Astrocyte (in vitro differentiated cells and primary cell): ENCODE data around the gene ETV5. TPM values are rescaled to one million over a fixed set of nuclear protein-coding genes. Genes with fewer than 3 reads are reported as not detected.

Source experiments
- DNase-seq: peaks from one replicate; pipeline ENCODE4 v3.0.0-alpha.2; 2010; ENCODE audit warnings: low read depth
- FAIRE-seq: peaks from 2 replicates; lab custom pipeline; 2011; peaks lifted over from hg19 to GRCh38; lab: Jason Lieb, UNC
- H2AFZ ChIP-seq: 2 replicates; pipeline ENCODE4 v1.6.0; 2012; ENCODE audit warnings: low read depth, low read length, inconsistent platforms
- H3K27ac ChIP-seq: 2 replicates; pipeline ENCODE4 v1.5.1; 2011; ENCODE audit warnings: low read depth, low read length, inconsistent platforms
- H3K27me3 ChIP-seq: 2 replicates; pipeline ENCODE4 v1.6.0; 2011; ENCODE audit warnings: low read length, inconsistent platforms; ENCODE audit not compliant: insufficient read depth
- H3K36me3 ChIP-seq: 2 replicates; pipeline ENCODE4 v1.5.1; 2011; ENCODE audit warnings: low read length, inconsistent platforms; ENCODE audit not compliant: insufficient read depth
- H3K4me1 ChIP-seq: 2 replicates; pipeline ENCODE4 v1.5.1; 2011; ENCODE audit warnings: low read length, inconsistent platforms; ENCODE audit not compliant: insufficient read depth
- H3K4me2 ChIP-seq: 2 replicates; pipeline ENCODE4 v1.6.0; 2012; ENCODE audit warnings: low read length, inconsistent platforms
- H3K4me3 ChIP-seq: 2 replicates; pipeline ENCODE4 v1.5.1; 2011; ENCODE audit warnings: low read depth, mild to moderate bottlenecking, low read length, inconsistent platforms; ENCODE audit not compliant: insufficient read depth
- H3K79me2 ChIP-seq: 2 replicates; pipeline ENCODE4 v1.6.0; 2012; ENCODE audit warnings: mild to moderate bottlenecking, low read length, inconsistent platforms; ENCODE audit not compliant: insufficient read depth
- H3K9ac ChIP-seq: 2 replicates; pipeline ENCODE4 v1.6.0; 2012; ENCODE audit warnings: mild to moderate bottlenecking, low read length, inconsistent platforms
- H3K9me3 ChIP-seq: 2 replicates; pipeline ENCODE4 v1.5.1; 2012; ENCODE audit warnings: low read depth, mild to moderate bottlenecking, low read length, inconsistent platforms; ENCODE audit not compliant: insufficient read depth
- H4K20me1 ChIP-seq: 2 replicates; pipeline ENCODE4 v1.6.0; 2012; ENCODE audit warnings: low read length, inconsistent platforms; ENCODE audit not compliant: insufficient read depth
- H3K27ac Mint-ChIP-seq: one replicate; pipeline ENCODE4 v1.8.0; 2021; ENCODE audit warnings: mild to moderate bottlenecking, mixed read lengths; ENCODE audit not compliant: unreplicated experiment
- H3K27me3 Mint-ChIP-seq: one replicate; pipeline ENCODE4 v1.8.0; 2021; ENCODE audit warnings: low read depth, mixed read lengths; ENCODE audit not compliant: unreplicated experiment
- H3K36me3 Mint-ChIP-seq: one replicate; pipeline ENCODE4 v1.8.0; 2021; ENCODE audit warnings: low read depth, mixed read lengths; ENCODE audit not compliant: unreplicated experiment
- H3K4me1 Mint-ChIP-seq: one replicate; pipeline ENCODE4 v1.8.0; 2021; ENCODE audit warnings: low read depth, mixed read lengths; ENCODE audit not compliant: unreplicated experiment
- H3K4me3 Mint-ChIP-seq: one replicate; pipeline ENCODE4 v1.8.0; 2021; ENCODE audit warnings: mild to moderate bottlenecking, moderate library complexity, mixed read lengths; ENCODE audit not compliant: unreplicated experiment
- H3K9me3 Mint-ChIP-seq: one replicate; pipeline ENCODE4 v1.8.0; 2021; ENCODE audit warnings: mild to moderate bottlenecking, mixed read lengths; ENCODE audit not compliant: unreplicated experiment
- EZH2 ChIP-seq: IDR thresholded peaks from 2 replicates; pipeline ENCODE4 v1.6.1; 2012; ENCODE audit warnings: mild to moderate bottlenecking, low read length, inconsistent platforms; ENCODE audit not compliant: insufficient read depth
- total RNA-seq: library from RNA; stranded (reverse); gene quantifications from 2 replicates; pipeline ENCODE4 v1.2.1, GENCODE V29; 2021
- TF ChIP-seq, protein P1 (sequence below): IDR thresholded peaks from 2 replicates; pipeline ENCODE4 v1.5.1; 2011; ENCODE audit warnings: low read depth, mild to moderate bottlenecking, inconsistent platforms, low read length, moderate library complexity; ENCODE audit not compliant: insufficient read depth

Gene ETV5
- total RNA-seq, 1 donor from 2014 or later, result 55.3 TPM

DNA sequence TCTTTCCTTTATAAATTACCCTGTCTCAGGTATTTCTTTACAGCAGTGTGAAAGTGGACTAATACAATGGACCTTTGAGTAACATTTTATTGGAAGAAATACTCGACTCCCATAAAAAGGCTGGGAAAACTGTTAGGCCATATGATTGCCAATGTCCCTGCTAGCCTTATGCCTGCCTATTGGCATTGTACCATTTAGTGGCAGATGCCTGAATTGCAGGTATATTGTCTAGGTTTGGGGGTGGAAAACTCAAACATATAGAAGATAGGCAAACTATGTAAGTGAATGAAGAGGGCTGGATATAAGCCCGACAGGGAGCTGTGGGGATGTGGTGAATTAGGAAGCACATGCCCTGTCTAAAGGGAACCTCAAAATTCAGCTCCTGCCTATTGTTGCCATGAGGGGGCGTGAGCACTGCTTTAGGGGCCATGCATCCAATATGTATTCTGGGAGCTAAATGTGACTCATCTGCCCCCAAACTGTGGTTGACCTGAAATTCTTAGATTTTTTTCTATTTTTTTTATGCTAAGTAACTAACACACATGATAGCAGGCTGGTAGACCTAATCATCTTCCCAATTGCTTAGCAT, 105.9 kb downstream of the ETV5 start:
- Histone ChIP-seq H3K9me3 (no peaks in the 10 kb centered on the region), H3K27me3 (no peaks in the 10 kb centered on the region), H4K20me1 (no peaks in the 10 kb centered on the region), H3K79me2 (no peaks in the 10 kb centered on the region), H2AFZ (no peak overlapping the region), H3K36me3 (no peaks in the 10 kb centered on the region), H3K4me1 (no peaks in the 10 kb centered on the region), H3K4me2 (no peak overlapping the region), H3K4me3 (no peak overlapping the region), H3K27ac (no peak overlapping the region), H3K9ac (no peak overlapping the region)
- Mint-ChIP-seq H3K36me3 (no peaks in the 10 kb centered on the region), H3K27ac (no peak overlapping the region), H3K9me3 (peaks cover under 1% of the 10 kb centered on the region), H3K27me3 (peaks cover 4% of the 10 kb centered on the region), H3K4me1 (peaks cover 6% of the 10 kb centered on the region), H3K4me3 (no peak overlapping the region)
- no peak for FAIRE-seq
- DNase-seq, result peak; percentile 16
- TF ChIP-seq EZH2, result no peak
- TF ChIP-seq, protein P1, sequence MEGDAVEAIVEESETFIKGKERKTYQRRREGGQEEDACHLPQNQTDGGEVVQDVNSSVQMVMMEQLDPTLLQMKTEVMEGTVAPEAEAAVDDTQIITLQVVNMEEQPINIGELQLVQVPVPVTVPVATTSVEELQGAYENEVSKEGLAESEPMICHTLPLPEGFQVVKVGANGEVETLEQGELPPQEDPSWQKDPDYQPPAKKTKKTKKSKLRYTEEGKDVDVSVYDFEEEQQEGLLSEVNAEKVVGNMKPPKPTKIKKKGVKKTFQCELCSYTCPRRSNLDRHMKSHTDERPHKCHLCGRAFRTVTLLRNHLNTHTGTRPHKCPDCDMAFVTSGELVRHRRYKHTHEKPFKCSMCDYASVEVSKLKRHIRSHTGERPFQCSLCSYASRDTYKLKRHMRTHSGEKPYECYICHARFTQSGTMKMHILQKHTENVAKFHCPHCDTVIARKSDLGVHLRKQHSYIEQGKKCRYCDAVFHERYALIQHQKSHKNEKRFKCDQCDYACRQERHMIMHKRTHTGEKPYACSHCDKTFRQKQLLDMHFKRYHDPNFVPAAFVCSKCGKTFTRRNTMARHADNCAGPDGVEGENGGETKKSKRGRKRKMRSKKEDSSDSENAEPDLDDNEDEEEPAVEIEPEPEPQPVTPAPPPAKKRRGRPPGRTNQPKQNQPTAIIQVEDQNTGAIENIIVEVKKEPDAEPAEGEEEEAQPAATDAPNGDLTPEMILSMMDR, result peak; percentile 18

DNA sequence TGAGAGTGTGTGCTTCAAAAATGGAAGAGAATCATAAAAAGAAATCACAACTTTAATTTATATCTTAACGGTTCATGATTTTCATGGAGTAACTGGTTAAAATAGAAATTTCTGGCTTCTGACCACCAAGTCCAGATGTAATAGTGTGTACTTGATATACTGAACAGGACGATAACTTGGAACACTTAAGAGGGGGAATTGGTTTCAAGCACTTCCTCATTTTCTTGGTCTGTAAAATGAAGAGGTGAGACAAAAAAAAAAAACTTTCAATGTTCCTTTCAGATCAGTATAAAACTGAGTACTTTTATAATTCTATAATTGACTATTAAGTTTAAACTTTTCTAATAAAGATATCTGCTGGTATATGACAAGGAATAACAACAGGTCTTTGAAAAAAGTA, 107.0 kb downstream of the ETV5 start:
- no peak for DNase-seq
- no peaks in the 10 kb centered on the region for H3K36me3 ChIP-seq
- no peak for FAIRE-seq

DNA sequence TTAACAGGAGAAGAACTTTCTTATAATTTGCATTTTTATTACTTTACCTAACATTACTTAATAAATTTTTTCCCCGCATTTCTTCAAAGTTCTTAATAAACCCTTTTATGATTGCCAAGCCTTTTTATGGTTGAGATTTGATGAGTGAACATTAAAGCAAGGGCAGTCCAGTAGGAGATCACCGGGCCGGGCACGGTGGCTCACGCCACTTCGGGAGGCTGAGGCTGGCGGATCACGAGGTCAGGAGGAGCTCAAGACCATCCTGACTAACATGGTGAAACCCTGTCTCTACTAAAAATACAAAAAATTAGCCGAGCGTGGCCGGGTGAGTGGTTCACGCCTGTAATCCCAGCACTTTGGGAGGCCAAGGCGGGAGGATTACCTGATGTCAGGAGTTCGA, 109.7 kb downstream of the ETV5 start:
- H2AFZ ChIP-seq, result no peak overlapping the region
- H3K79me2 ChIP-seq, result no peaks in the 10 kb centered on the region
- H3K27ac ChIP-seq, result no peak overlapping the region
- no peak for FAIRE-seq
- TF ChIP-seq, protein P1, result no peak
- no peak for TF ChIP-seq EZH2
- no peak overlapping the region for H3K27ac Mint-ChIP-seq
- H3K9me3 Mint-ChIP-seq, result peaks cover 3% of the 10 kb centered on the region
- H3K4me2 ChIP-seq, result no peak overlapping the region
- no peaks in the 10 kb centered on the region for H3K9me3 ChIP-seq
- peaks cover 22% of the 10 kb centered on the region for H3K27me3 Mint-ChIP-seq
- H3K4me3 Mint-ChIP-seq, result no peak overlapping the region
- H3K36me3 ChIP-seq, result no peaks in the 10 kb centered on the region
- H3K9ac ChIP-seq, result no peak overlapping the region
- no peaks in the 10 kb centered on the region for H4K20me1 ChIP-seq
- H3K27me3 ChIP-seq, result no peaks in the 10 kb centered on the region
- H3K4me3 ChIP-seq, result no peak overlapping the region
- no peak for DNase-seq
- peaks cover 6% of the 10 kb centered on the region for H3K4me1 Mint-ChIP-seq
- H3K4me1 ChIP-seq, result peaks cover 3% of the 10 kb centered on the region
- no peaks in the 10 kb centered on the region for H3K36me3 Mint-ChIP-seq

More for the DNA sequence above, 107.0 kb downstream of the ETV5 start:
- Histone ChIP-seq H3K4me2 (no peak overlapping the region), H3K27me3 (no peaks in the 10 kb centered on the region), H3K9ac (no peak overlapping the region), H3K4me3 (no peak overlapping the region), H2AFZ (no peak overlapping the region), H4K20me1 (no peaks in the 10 kb centered on the region), H3K9me3 (no peaks in the 10 kb centered on the region), H3K27ac (no peak overlapping the region), H3K79me2 (no peaks in the 10 kb centered on the region), H3K4me1 (no peaks in the 10 kb centered on the region)
- Mint-ChIP-seq H3K36me3 (no peaks in the 10 kb centered on the region), H3K4me1 (peaks cover 6% of the 10 kb centered on the region), H3K27ac (no peak overlapping the region), H3K4me3 (no peak overlapping the region), H3K27me3 (peaks cover 5% of the 10 kb centered on the region), H3K9me3 (peaks cover 3% of the 10 kb centered on the region)
- no peak for TF ChIP-seq EZH2
- TF ChIP-seq, protein P1, result no peak
